WTC11 (cell line): ENCODE measurements around the gene ACTRT3. TPM values are rescaled to one million over a fixed set of nuclear protein-coding genes. Genes with fewer than 3 reads are reported as not detected.
A peak's percentile ranks its signal among the peaks of the same experiment; 100 is the strongest.

Experiments used
- ATAC-seq: fragments of 200-7000 bp; cut with Tn5 transposase; 2 replicates; pipeline ENCODE4 v1.10.0; 2021; ENCODE audit warnings: mild to moderate bottlenecking, moderate library complexity
- CTCF ChIA-PET: fragments of 300-600 bp; sonication (Branson Sonifier 250); formaldehyde crosslinking; loops from one replicate; lab custom pipeline; 2021; ENCODE audit warnings: antibody characterized with exemption; lab: Charles Lee
- POLR2A ChIA-PET: fragments of 350-600 bp; sonication (Branson Sonifier 250); formaldehyde crosslinking; loops from one replicate; lab custom pipeline; 2021; ENCODE audit warnings: antibody characterized with exemption; lab: Charles Lee
- DNase-seq: peaks from one replicate; pipeline ENCODE4 v3.0.0; 2021; ENCODE audit warnings: low spot score
- H3K27ac Mint-ChIP-seq: 2 replicates; pipeline ENCODE4 v1.8.0; 2021; ENCODE audit warnings: mixed read lengths
- H3K27me3 Mint-ChIP-seq: 2 replicates; pipeline ENCODE4 v1.8.0; 2021; ENCODE audit warnings: low read depth, mild to moderate bottlenecking, moderate library complexity, mixed read lengths
- H3K36me3 Mint-ChIP-seq: 2 replicates; pipeline ENCODE4 v1.8.0; 2021; ENCODE audit warnings: mixed read lengths
- H3K4me1 Mint-ChIP-seq: 2 replicates; pipeline ENCODE4 v1.8.0; 2022; ENCODE audit warnings: mixed read lengths
- H3K4me3 Mint-ChIP-seq: 2 replicates; pipeline ENCODE4 v1.8.0; 2021; ENCODE audit warnings: mild to moderate bottlenecking, moderate library complexity, mixed read lengths
- H3K9me3 Mint-ChIP-seq: 2 replicates; pipeline ENCODE4 v1.8.0; 2021; ENCODE audit warnings: mixed read lengths
- CREB1 ChIP-seq: sonication (generic); formaldehyde crosslinking; IDR thresholded peaks from 2 replicates; pipeline ENCODE4 v1.8.0; 2023; ENCODE audit warnings: mild to moderate bottlenecking, missing genetic modification reagents
- CREM ChIP-seq: sonication (generic); formaldehyde crosslinking; IDR thresholded peaks from 2 replicates; pipeline ENCODE4 v1.8.1; 2022; ENCODE audit warnings: mild to moderate bottlenecking, missing genetic modification reagents, moderate library complexity
- FOXP1 ChIP-seq: sonication (generic); formaldehyde crosslinking; IDR thresholded peaks from 2 replicates; pipeline ENCODE4 v1.8.0; 2022; ENCODE audit warnings: missing genetic modification reagents, mild to moderate bottlenecking, moderate library complexity, borderline replicate concordance
- GRHL2 ChIP-seq: fragments of 250-450 bp; sonication (Bioruptor Pico); IDR thresholded peaks from 2 replicates; pipeline ENCODE4 v1.8.0; 2022; ENCODE audit warnings: mild to moderate bottlenecking, moderate library complexity; ENCODE audit not compliant: insufficient replicate concordance, severe bottlenecking
- IRF2 ChIP-seq: sonication (generic); formaldehyde crosslinking; IDR thresholded peaks from 2 replicates; pipeline ENCODE4 v1.8.0; 2022; ENCODE audit warnings: low read depth, missing genetic modification reagents, borderline replicate concordance
- KAT7 ChIP-seq: sonication (generic); formaldehyde crosslinking; IDR thresholded peaks from 2 replicates; pipeline ENCODE4 v1.8.1; 2023; ENCODE audit warnings: missing genetic modification reagents, mild to moderate bottlenecking, borderline replicate concordance
- NR2C2 ChIP-seq: sonication (generic); formaldehyde crosslinking; IDR thresholded peaks from 2 replicates; pipeline ENCODE4 v1.8.0; 2022; ENCODE audit warnings: mild to moderate bottlenecking, missing genetic modification reagents
- ZNF219 ChIP-seq: sonication (generic); formaldehyde crosslinking; IDR thresholded peaks from 2 replicates; pipeline ENCODE4 v1.8.0; 2023; ENCODE audit warnings: missing genetic modification reagents, mild to moderate bottlenecking, borderline replicate concordance
- total RNA-seq: library from RNA; stranded (reverse); gene quantifications from 3 replicates; pipeline ENCODE4 v1.2.3, GENCODE V29; 2021
- TF ChIP-seq, protein P1 (sequence below): sonication (generic); formaldehyde crosslinking; IDR thresholded peaks from 2 replicates; pipeline ENCODE4 v1.8.1; 2022; ENCODE audit warnings: low read depth, missing genetic modification reagents, borderline replicate concordance
- TF ChIP-seq, protein P2 (sequence below): fragments of 250-450 bp; sonication (Bioruptor Pico); IDR thresholded peaks from 2 replicates; pipeline ENCODE4 v1.9.0; 2021; ENCODE audit warnings: mild to moderate bottlenecking
- TF ChIP-seq, protein P3 (sequence below): fragments of 250-450 bp; sonication (Bioruptor Pico); IDR thresholded peaks from 2 replicates; pipeline ENCODE4 v1.9.0; 2021; ENCODE audit warnings: mild to moderate bottlenecking
- TF ChIP-seq, protein P4 (sequence below): sonication (generic); formaldehyde crosslinking; IDR thresholded peaks from 2 replicates; pipeline ENCODE4 v1.8.1; 2023; ENCODE audit warnings: mild to moderate bottlenecking, missing genetic modification reagents
- TF ChIP-seq, protein P5 (sequence below): sonication (generic); formaldehyde crosslinking; IDR thresholded peaks from 2 replicates; pipeline ENCODE4 v1.8.0; 2022; ENCODE audit warnings: missing genetic modification reagents
- TF ChIP-seq, protein P6 (sequence below): fragments of 250-450 bp; sonication (Bioruptor Pico); IDR thresholded peaks from 2 replicates; pipeline ENCODE4 v1.9.0; 2021; ENCODE audit warnings: moderate library complexity, mild to moderate bottlenecking, inconsistent platforms, borderline replicate concordance

ACTRT3 gene
- total RNA-seq, 1 experiment from 2014 or later, result 2.3 TPM

DNA sequence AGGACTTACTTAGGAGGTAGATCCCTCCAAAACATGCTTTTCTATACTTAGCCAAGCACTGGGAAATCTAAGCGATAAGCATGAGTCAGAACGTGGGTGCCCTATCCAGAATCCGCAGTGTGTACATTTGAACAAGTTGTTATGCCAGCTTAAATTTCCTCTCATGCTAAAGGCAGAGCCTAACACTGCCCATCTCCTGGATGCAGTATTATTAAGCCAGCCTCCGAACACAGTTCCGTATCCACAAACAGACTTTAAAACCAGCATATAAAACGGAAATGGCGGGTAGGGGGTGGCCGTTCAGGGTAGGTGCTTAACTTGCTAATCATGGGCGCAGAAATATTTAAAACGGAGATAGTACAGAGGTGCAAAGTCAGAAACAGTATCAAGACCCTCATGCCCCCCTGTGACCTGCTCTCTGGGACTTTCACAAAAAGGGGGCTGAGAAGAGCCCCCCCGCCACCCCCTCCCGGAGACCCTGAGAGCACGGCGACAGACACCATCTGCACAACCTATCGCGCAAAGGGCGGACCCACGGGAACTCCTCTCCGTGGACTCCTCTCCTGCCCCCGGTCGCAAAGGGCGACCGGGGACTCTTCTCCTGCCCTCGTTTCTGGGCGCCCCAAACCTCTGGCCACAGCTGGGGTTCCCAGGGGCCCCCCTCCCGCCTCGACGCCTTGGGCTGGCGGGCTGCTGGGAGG, 42.4 kb upstream of the ACTRT3 start:
- Mint-ChIP-seq H3K4me3 (peak overlapping the region; percentile 75), H3K27me3 (peaks cover 45% of the 10 kb centered on the region), H3K27ac (no peak overlapping the region), H3K4me1 (peaks cover 34% of the 10 kb centered on the region), H3K36me3 (peaks cover 11% of the 10 kb centered on the region), H3K9me3 (peaks cover 16% of the 10 kb centered on the region)
- CTCF ChIA-PET, result interaction anchor here (1.3 kb wide), 1 partner anchor 40 kb away, joined by 3 read pairs; no protein-coding TSS in a partner anchor
- POLR2A ChIA-PET, result interaction anchor here (0.6 to 1.3 kb wide), 2 partner anchors 40 to 211 kb away, joined by 3 read pairs; no protein-coding TSS in a partner anchor
- 0 out of 2 replicates have a peak, but pooled peaks have one; percentile 2 for ATAC-seq
- DNase-seq, result no peak
- TF ChIP-seq CREM (no peak), KAT7 (CRISPR knock-in tag) (no peak), GRHL2 (CRISPR knock-in tag) (no peak), NR2C2 (CRISPR knock-in tag) (no peak), CREB1 (CRISPR knock-in tag) (no peak), FOXP1 (no peak), IRF2 (CRISPR knock-in tag) (no peak), ZNF219 (CRISPR knock-in tag) (no peak)
- TF ChIP-seq, protein P1, sequence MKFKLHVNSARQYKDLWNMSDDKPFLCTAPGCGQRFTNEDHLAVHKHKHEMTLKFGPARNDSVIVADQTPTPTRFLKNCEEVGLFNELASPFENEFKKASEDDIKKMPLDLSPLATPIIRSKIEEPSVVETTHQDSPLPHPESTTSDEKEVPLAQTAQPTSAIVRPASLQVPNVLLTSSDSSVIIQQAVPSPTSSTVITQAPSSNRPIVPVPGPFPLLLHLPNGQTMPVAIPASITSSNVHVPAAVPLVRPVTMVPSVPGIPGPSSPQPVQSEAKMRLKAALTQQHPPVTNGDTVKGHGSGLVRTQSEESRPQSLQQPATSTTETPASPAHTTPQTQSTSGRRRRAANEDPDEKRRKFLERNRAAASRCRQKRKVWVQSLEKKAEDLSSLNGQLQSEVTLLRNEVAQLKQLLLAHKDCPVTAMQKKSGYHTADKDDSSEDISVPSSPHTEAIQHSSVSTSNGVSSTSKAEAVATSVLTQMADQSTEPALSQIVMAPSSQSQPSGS (CRISPR knock-in tag), result no peak
- TF ChIP-seq, protein P2, sequence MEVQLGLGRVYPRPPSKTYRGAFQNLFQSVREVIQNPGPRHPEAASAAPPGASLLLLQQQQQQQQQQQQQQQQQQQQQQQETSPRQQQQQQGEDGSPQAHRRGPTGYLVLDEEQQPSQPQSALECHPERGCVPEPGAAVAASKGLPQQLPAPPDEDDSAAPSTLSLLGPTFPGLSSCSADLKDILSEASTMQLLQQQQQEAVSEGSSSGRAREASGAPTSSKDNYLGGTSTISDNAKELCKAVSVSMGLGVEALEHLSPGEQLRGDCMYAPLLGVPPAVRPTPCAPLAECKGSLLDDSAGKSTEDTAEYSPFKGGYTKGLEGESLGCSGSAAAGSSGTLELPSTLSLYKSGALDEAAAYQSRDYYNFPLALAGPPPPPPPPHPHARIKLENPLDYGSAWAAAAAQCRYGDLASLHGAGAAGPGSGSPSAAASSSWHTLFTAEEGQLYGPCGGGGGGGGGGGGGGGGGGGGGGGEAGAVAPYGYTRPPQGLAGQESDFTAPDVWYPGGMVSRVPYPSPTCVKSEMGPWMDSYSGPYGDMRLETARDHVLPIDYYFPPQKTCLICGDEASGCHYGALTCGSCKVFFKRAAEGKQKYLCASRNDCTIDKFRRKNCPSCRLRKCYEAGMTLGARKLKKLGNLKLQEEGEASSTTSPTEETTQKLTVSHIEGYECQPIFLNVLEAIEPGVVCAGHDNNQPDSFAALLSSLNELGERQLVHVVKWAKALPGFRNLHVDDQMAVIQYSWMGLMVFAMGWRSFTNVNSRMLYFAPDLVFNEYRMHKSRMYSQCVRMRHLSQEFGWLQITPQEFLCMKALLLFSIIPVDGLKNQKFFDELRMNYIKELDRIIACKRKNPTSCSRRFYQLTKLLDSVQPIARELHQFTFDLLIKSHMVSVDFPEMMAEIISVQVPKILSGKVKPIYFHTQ (CRISPR knock-in tag), result no peak
- TF ChIP-seq, protein P3, sequence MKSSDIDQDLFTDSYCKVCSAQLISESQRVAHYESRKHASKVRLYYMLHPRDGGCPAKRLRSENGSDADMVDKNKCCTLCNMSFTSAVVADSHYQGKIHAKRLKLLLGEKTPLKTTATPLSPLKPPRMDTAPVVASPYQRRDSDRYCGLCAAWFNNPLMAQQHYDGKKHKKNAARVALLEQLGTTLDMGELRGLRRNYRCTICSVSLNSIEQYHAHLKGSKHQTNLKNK (CRISPR knock-in tag), result no peak
- TF ChIP-seq, protein P4, sequence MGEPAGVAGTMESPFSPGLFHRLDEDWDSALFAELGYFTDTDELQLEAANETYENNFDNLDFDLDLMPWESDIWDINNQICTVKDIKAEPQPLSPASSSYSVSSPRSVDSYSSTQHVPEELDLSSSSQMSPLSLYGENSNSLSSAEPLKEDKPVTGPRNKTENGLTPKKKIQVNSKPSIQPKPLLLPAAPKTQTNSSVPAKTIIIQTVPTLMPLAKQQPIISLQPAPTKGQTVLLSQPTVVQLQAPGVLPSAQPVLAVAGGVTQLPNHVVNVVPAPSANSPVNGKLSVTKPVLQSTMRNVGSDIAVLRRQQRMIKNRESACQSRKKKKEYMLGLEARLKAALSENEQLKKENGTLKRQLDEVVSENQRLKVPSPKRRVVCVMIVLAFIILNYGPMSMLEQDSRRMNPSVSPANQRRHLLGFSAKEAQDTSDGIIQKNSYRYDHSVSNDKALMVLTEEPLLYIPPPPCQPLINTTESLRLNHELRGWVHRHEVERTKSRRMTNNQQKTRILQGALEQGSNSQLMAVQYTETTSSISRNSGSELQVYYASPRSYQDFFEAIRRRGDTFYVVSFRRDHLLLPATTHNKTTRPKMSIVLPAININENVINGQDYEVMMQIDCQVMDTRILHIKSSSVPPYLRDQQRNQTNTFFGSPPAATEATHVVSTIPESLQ (CRISPR knock-in tag), result no peak
- TF ChIP-seq, protein P5, sequence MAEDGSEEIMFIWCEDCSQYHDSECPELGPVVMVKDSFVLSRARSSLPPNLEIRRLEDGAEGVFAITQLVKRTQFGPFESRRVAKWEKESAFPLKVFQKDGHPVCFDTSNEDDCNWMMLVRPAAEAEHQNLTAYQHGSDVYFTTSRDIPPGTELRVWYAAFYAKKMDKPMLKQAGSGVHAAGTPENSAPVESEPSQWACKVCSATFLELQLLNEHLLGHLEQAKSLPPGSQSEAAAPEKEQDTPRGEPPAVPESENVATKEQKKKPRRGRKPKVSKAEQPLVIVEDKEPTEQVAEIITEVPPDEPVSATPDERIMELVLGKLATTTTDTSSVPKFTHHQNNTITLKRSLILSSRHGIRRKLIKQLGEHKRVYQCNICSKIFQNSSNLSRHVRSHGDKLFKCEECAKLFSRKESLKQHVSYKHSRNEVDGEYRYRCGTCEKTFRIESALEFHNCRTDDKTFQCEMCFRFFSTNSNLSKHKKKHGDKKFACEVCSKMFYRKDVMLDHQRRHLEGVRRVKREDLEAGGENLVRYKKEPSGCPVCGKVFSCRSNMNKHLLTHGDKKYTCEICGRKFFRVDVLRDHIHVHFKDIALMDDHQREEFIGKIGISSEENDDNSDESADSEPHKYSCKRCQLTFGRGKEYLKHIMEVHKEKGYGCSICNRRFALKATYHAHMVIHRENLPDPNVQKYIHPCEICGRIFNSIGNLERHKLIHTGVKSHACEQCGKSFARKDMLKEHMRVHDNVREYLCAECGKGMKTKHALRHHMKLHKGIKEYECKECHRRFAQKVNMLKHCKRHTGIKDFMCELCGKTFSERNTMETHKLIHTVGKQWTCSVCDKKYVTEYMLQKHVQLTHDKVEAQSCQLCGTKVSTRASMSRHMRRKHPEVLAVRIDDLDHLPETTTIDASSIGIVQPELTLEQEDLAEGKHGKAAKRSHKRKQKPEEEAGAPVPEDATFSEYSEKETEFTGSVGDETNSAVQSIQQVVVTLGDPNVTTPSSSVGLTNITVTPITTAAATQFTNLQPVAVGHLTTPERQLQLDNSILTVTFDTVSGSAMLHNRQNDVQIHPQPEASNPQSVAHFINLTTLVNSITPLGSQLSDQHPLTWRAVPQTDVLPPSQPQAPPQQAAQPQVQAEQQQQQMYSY (CRISPR knock-in tag), result no peak
- TF ChIP-seq, protein P6, sequence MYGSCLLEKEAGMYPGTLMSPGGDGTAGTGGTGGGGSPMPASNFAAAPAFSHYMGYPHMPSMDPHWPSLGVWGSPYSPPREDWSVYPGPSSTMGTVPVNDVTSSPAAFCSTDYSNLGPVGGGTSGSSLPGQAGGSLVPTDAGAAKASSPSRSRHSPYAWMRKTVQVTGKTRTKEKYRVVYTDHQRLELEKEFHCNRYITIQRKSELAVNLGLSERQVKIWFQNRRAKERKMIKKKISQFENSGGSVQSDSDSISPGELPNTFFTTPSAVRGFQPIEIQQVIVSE (CRISPR knock-in tag), result no peak
